B cell (primary cell): ENCODE data around the gene FYN. TPM values are rescaled to one million over a fixed set of nuclear protein-coding genes. Genes with fewer than 3 reads are reported as not detected.

Source experiments
- ATAC-seq: fragments of 200-7000 bp; cut with Tn5 transposase; one replicate; pipeline ENCODE4 v1.10.0; 2021; ENCODE audit warnings: low read depth, mild to moderate bottlenecking, moderate number of reproducible peaks, moderate library complexity
- CTCF ChIA-PET: fragments of 350-600 bp; sonication (Branson Sonifier 250); formaldehyde crosslinking; loops from one replicate; lab custom pipeline; 2021; ENCODE audit warnings: antibody characterized with exemption, inconsistent platforms; lab: Charles Lee
- POLR2A ChIA-PET: fragments of 350-600 bp; sonication (Branson Sonifier 250); formaldehyde crosslinking; loops from one replicate; lab custom pipeline; 2021; ENCODE audit warnings: antibody characterized with exemption; lab: Charles Lee
- DNase-seq: peaks from one replicate; pipeline ENCODE4 v3.0.0; 2013
- H2AFZ ChIP-seq: 2 replicates; pipeline ENCODE4 v1.6.1; 2012; ENCODE audit warnings: mild to moderate bottlenecking, low read depth, low read length; ENCODE audit not compliant: insufficient read depth, poor library complexity, severe bottlenecking
- H3K27ac ChIP-seq, 2 donors: 1 replicate in 1 of 2; 2 replicates in 1 of 2; pipeline ENCODE4 v1.5.1; 2012 to 2013; ENCODE audit warnings: low read length in 2 of 2, mild to moderate bottlenecking in 2 of 2, moderate library complexity in 1 of 2
- H3K27me3 ChIP-seq, 4 experiments: fragments of 200-600 bp in 1 of 4; sonication (generic) in 1 of 4; replicated peaks in 1 of 4; 1 replicate in 2 of 4; 2 replicates in 2 of 4; pipeline versions ENCODE4 v1.6.1 to v1.7.0; 2013 to 2016; ENCODE audit warnings: low read length in 3 of 4, mild to moderate bottlenecking in 2 of 4, mixed read lengths in 1 of 4, moderate library complexity in 1 of 4; ENCODE audit not compliant: insufficient read depth in 4 of 4, control insufficient read depth in 3 of 4; ENCODE audit errors: control extremely low read depth in 1 of 4
- H3K36me3 ChIP-seq, 2 experiments: replicated peaks in 1 of 2; 1 replicate in 1 of 2; 2 replicates in 1 of 2; pipeline versions ENCODE4 v1.6.1 to v1.7.1; 2013; ENCODE audit warnings: low read length in 1 of 2; ENCODE audit not compliant: insufficient read depth in 2 of 2, control insufficient read depth in 1 of 2; ENCODE audit errors: control extremely low read depth in 1 of 2, extremely low read depth in 1 of 2
- H3K4me1 ChIP-seq, 2 donors: fragments of 200-600 bp in 1 of 2; sonication (generic) in 1 of 2; 1 replicate in 1 of 2; 2 replicates in 1 of 2; pipeline versions ENCODE4 v1.5.1 to v1.6.1; 2013 to 2017; ENCODE audit warnings: low read length in 2 of 2; ENCODE audit not compliant: control insufficient read depth in 2 of 2, insufficient read depth in 2 of 2
- H3K4me2 ChIP-seq: replicated peaks from 2 replicates; pipeline ENCODE3; 2012; ENCODE audit warnings: mild to moderate bottlenecking, low read depth, low read length; ENCODE audit not compliant: poor library complexity, severe bottlenecking
- H3K4me3 ChIP-seq, 5 experiments: fragments of 200-600 bp in 1 of 5; sonication (generic) in 1 of 5; 1 replicate in 3 of 5; 2 replicates in 2 of 5; pipeline versions ENCODE4 v1.5.1 to v1.7.0; 2011 to 2016; ENCODE audit warnings: low read length in 4 of 5, mild to moderate bottlenecking in 4 of 5, low read depth in 2 of 5, control low read depth in 1 of 5, moderate library complexity in 1 of 5; ENCODE audit not compliant: insufficient read depth in 1 of 5; ENCODE audit errors: control extremely low read depth in 1 of 5, extremely low read depth in 1 of 5
- H3K79me2 ChIP-seq: fragments of 200-600 bp; sonication (generic); one replicate; pipeline ENCODE4 v1.6.0; 2016; ENCODE audit warnings: low read length; ENCODE audit not compliant: control insufficient read depth, insufficient read depth
- H3K9ac ChIP-seq: fragments of 200-600 bp; sonication (generic); 2 replicates; pipeline ENCODE4 v1.6.1; 2017; ENCODE audit warnings: mild to moderate bottlenecking, low read length, moderate library complexity
- H3K9me3 ChIP-seq, 3 donors: one replicate each; pipeline versions ENCODE4 v1.6.1 to v1.7.1; 2013; ENCODE audit warnings: low read length in 2 of 3; ENCODE audit not compliant: control insufficient read depth in 2 of 3, insufficient read depth in 1 of 3; ENCODE audit errors: control extremely low read depth in 1 of 3
- H4K20me1 ChIP-seq: 2 replicates; pipeline ENCODE4 v1.6.0; 2012; ENCODE audit warnings: mild to moderate bottlenecking, low read length; ENCODE audit not compliant: insufficient read depth, control insufficient read depth, poor library complexity, severe bottlenecking
- H3K27ac Mint-ChIP-seq: one replicate; pipeline ENCODE4 v1.8.0; 2021; ENCODE audit warnings: mixed read lengths
- H3K27me3 Mint-ChIP-seq: one replicate; pipeline ENCODE4 v1.8.0; 2021; ENCODE audit warnings: mixed read lengths
- H3K4me1 Mint-ChIP-seq: one replicate; pipeline ENCODE4 v1.8.0; 2021; ENCODE audit warnings: mixed read lengths
- H3K4me3 Mint-ChIP-seq: one replicate; pipeline ENCODE4 v1.8.0; 2021; ENCODE audit warnings: mixed read lengths
- H3K9me3 Mint-ChIP-seq: one replicate; pipeline ENCODE4 v1.8.0; 2022; ENCODE audit warnings: mixed read lengths; ENCODE audit not compliant: insufficient read depth
- CTCF ChIP-seq: fragments of 200-600 bp; IDR thresholded peaks from one replicate; pipeline ENCODE4 v1.8.0; 2022; ENCODE audit warnings: antibody characterized with exemption, mild to moderate bottlenecking
- EZH2 ChIP-seq: IDR thresholded peaks from 2 replicates; pipeline ENCODE4 v1.6.1; 2012; ENCODE audit warnings: borderline replicate concordance, low read depth, mild to moderate bottlenecking, moderate library complexity, low read length; ENCODE audit not compliant: insufficient read depth, poor library complexity, severe bottlenecking
- WGBS: methylation state at CpG from one replicate; pipeline ENCODE4 v1.1.5; 2013; ENCODE audit warnings: missing lambda C conversion rate; ENCODE audit not compliant: insufficient coverage; 5-methylcytosine and 5-hydroxymethylcytosine counted together
- intact Hi-C: fragments of 100-400 bp; cut with micrococcal nuclease; formaldehyde crosslinking; loops from one replicate; pipeline ENCODE4 v1.10.0; 2022
- polyA plus RNA-seq: library from polyadenylated mRNA; depleted of rRNA; stranded (reverse); fragments of >200 nt; gene quantifications from 2 replicates; pipeline ENCODE4 v1.2.3, GENCODE V29; 2012
- total RNA-seq, 2 donors: library from RNA; stranded (reverse); fragments of 120-200 nt in 1 of 2; gene quantifications; 1 replicate in 1 of 2; 2 replicates in 1 of 2; pipeline versions ENCODE4 v1.2.3 to v1.2.4, GENCODE V29; 2013 to 2022

The FYN gene
- total and polyA plus RNA-seq, 2 donors (not counting 1 experiment from before 2014, with no cell fraction given): 54.1 to 94.0 TPM

GRCh38 chr6:111874025-111874415 is 768 bp upstream of the FYN start:
- DNase-seq (peak; percentile 68), ATAC-seq (no peak)
- Mint-ChIP-seq H3K27ac (peak overlapping the region; percentile 94), H3K4me3 (peak overlapping the region; percentile 99), H3K4me1 (peaks cover 38% of the 10 kb centered on the region), H3K9me3 (no peaks in the 10 kb centered on the region), H3K27me3 (no peaks in the 10 kb centered on the region)
- H3K27me3 ChIP-seq: no peaks in the 10 kb centered on the region
- intact Hi-C loops: loop anchor here (5.0 to 10.0 kb wide), 4 partner anchors 112 to 1059 kb away; partner anchors contain the start of genes AMD1, CDK19 and REV3L
- peak overlapping the region; percentile 86 for H2AFZ ChIP-seq
- H3K4me2 ChIP-seq: peak overlapping the region; percentile 94
- H3K9me3 ChIP-seq: no peaks in the 10 kb centered on the region
- H4K20me1 ChIP-seq: peaks cover 5% of the 10 kb centered on the region
- POLR2A ChIA-PET: interaction anchor here (0.6 to 1.3 kb wide), 2 partner anchors 24 to 30 kb away, joined by 3 to 8 read pairs; no protein-coding TSS in a partner anchor
- no peaks in the 10 kb centered on the region for H3K36me3 ChIP-seq
- peak overlapping the region; percentile 11 to 55 for H3K27ac ChIP-seq
- WGBS: no CpG with 5 or more reads among the region's 8 CpGs
- H3K9ac ChIP-seq: peak overlapping the region; percentile 81
- TF ChIP-seq EZH2 (no peak), CTCF (no peak)
- CTCF ChIA-PET: interaction anchor here (0.6 to 1.9 kb wide), 12 partner anchors 13 to 164 kb away, joined by 3 to 8 read pairs (median 4); no protein-coding TSS in a partner anchor
- peaks cover 26 to 36% of the 10 kb centered on the region in 2 donors for H3K4me1 ChIP-seq
- peak overlapping the region; percentile 61 to 89 (median 81) for H3K4me3 ChIP-seq
- H3K79me2 ChIP-seq: peaks cover 25% of the 10 kb centered on the region
